H1 (cell line): ENCODE results near the gene KRTAP29-1. TPM values are rescaled to one million over a fixed set of nuclear protein-coding genes. Genes with fewer than 3 reads are reported as not detected.

Experiments used
- ATF3 ChIP-seq: IDR thresholded peaks from 2 replicates; pipeline ENCODE4 v1.6.1; 2011; ENCODE audit warnings: low read depth, mild to moderate bottlenecking, low read length; ENCODE audit not compliant: insufficient read depth
- MAX ChIP-seq: IDR thresholded peaks from 2 replicates; pipeline ENCODE4 v1.6.1; 2012; ENCODE audit warnings: inconsistent platforms
- NRF1 ChIP-seq: IDR thresholded peaks from 2 replicates; pipeline ENCODE4 v1.6.1; 2011; ENCODE audit warnings: mild to moderate bottlenecking, low read depth, low read length, improper control_type of control experiment
- SUZ12 ChIP-seq: fragments of 200-600 bp; sonication (generic); IDR thresholded peaks from 2 replicates; pipeline ENCODE4 v1.6.1; 2012; ENCODE audit warnings: mild to moderate bottlenecking, inconsistent platforms, low read length, moderate library complexity, mixed read lengths
- polyA plus RNA-seq, 7 experiments: library from polyadenylated mRNA; depleted of rRNA in 3 of 7; stranded (reverse) in 5 of 7; unstranded in 2 of 7; fragments of >200 nt in 5 of 7; fragments of 200-250 nt in 2 of 7; gene quantifications; 1 replicate in 5 of 7; 2 replicates in 1 of 7; 4 replicates in 1 of 7; pipeline versions ENCODE4 v1.2.1 to v1.2.3, GENCODE V29; 2011 to 2013; ENCODE audit warnings: missing spikeins in 2 of 7, mixed read lengths in 2 of 7
- total RNA-seq: library from RNA; stranded (reverse); fragmentation: NEBNext Ultra II Directional; extraction: Animal tissue kit (Norgen Biotek cat#: 25700); gene quantifications from 2 replicates; pipeline ENCODE4 v1.2.1, GENCODE V29; 2021
- TF ChIP-seq, protein P1 (sequence below), 3 experiments: IDR thresholded peaks; 1 replicate in 2 of 3; 2 replicates in 1 of 3; pipeline versions ENCODE4 v1.5.1 to v1.6.1; 2011; ENCODE audit warnings: low read length in 3 of 3, mild to moderate bottlenecking in 3 of 3, inconsistent platforms in 2 of 3, low read depth in 1 of 3, moderate library complexity in 1 of 3; ENCODE audit not compliant: insufficient read depth in 1 of 3; ENCODE audit errors: control extremely low read depth in 1 of 3

KRTAP29-1 gene
- total and polyA plus RNA-seq, 2 of the 8 experiments (the other 6 are each of a cell fraction or from before 2014, with no cell fraction given): not detected

- TF ChIP-seq MAX: no peak
- TF ChIP-seq, protein P1, sequence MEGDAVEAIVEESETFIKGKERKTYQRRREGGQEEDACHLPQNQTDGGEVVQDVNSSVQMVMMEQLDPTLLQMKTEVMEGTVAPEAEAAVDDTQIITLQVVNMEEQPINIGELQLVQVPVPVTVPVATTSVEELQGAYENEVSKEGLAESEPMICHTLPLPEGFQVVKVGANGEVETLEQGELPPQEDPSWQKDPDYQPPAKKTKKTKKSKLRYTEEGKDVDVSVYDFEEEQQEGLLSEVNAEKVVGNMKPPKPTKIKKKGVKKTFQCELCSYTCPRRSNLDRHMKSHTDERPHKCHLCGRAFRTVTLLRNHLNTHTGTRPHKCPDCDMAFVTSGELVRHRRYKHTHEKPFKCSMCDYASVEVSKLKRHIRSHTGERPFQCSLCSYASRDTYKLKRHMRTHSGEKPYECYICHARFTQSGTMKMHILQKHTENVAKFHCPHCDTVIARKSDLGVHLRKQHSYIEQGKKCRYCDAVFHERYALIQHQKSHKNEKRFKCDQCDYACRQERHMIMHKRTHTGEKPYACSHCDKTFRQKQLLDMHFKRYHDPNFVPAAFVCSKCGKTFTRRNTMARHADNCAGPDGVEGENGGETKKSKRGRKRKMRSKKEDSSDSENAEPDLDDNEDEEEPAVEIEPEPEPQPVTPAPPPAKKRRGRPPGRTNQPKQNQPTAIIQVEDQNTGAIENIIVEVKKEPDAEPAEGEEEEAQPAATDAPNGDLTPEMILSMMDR (IDR thresholded peaks at IDR 0.05; ENCODE audit: control extremely low read depth in 1 of 3, insufficient read depth in 1 of 3, low read depth in 1 of 3, low read length in 3 of 3): no peak
- no peak for TF ChIP-seq NRF1
- no peak for TF ChIP-seq SUZ12
- no peak for TF ChIP-seq ATF3
Measured at GRCh38 chr17:41267711-41268110, 34.9 kb downstream of the KRTAP29-1 start (continued).
